Effector memory CD4-positive, alpha-beta T cell (primary cell): ENCODE measurements around the gene ATP6V1B1.

Experiments used
- DNase-seq, 3 donors: peaks; one replicate each; pipeline ENCODE4 v3.0.0-alpha.2; 2020
- H3K27ac ChIP-seq: 2 replicates; pipeline ENCODE4 v1.7.0; 2013; ENCODE audit warnings: mild to moderate bottlenecking, low read length, moderate library complexity; ENCODE audit not compliant: insufficient read depth, poor library complexity, severe bottlenecking
- H3K27me3 ChIP-seq: replicated peaks from 2 replicates; pipeline ENCODE4 v1.7.0; 2013; ENCODE audit warnings: mild to moderate bottlenecking, low read length; ENCODE audit not compliant: insufficient read depth, control insufficient read depth, poor library complexity, severe bottlenecking
- H3K36me3 ChIP-seq: 2 replicates; pipeline ENCODE4 v1.7.0; 2013; ENCODE audit warnings: mild to moderate bottlenecking, low read length, moderate library complexity; ENCODE audit not compliant: control insufficient read depth, insufficient read depth
- H3K4me1 ChIP-seq: 2 replicates; pipeline ENCODE4 v1.7.0; 2013; ENCODE audit warnings: low read length, mild to moderate bottlenecking; ENCODE audit not compliant: control insufficient read depth, insufficient read depth, poor library complexity, severe bottlenecking
- H3K4me3 ChIP-seq: 2 replicates; pipeline ENCODE4 v1.7.0; 2013; ENCODE audit warnings: low read length, low read depth, mild to moderate bottlenecking; ENCODE audit not compliant: insufficient read depth, poor library complexity, severe bottlenecking
- H3K9me3 ChIP-seq: 2 replicates; pipeline ENCODE4 v1.7.0; 2013; ENCODE audit warnings: mild to moderate bottlenecking, low read length, moderate library complexity; ENCODE audit not compliant: control insufficient read depth

Gene ATP6V1B1

DNA sequence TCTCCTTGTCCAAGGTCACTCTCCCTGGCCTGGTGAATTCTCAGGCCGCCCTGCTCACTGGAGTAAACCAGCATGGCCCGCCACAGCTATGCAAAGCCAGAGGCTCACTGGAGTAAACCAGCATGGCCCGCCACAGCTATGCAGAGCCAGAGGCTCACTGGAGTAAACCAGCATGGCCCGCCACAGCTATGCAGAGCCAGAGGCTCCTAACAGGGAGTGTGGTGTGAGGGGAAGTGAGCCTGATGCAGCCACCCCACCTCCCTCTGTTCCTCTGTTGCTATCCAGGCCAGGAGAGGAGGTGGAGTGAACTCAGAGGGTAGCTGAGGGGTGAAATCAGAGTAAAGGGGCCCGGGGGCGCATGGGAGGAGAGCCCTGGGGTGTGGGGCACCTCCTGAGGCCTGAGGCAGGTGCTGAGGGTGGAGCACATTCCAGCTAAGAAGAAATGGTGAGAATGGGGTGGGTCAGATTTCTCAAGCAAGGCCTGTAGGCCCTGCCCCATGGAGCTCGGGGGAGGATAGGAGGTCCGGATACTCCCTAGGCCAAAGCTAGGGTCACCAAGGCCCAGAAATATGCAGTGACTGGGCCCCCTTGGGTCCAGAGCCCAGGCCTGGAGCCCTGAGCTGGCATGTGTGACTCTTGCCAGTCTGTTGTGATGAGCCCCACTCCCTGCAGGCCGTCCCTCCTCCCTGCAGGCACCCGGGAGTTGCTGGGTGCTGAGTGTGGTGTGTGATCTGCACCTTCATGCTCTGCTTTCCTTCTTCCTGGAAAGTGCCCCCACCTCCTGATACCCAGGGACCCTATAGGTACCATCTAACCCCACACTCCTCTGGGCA, 1.5 kb downstream of the ATP6V1B1 start:
- no peak for DNase-seq
- Histone ChIP-seq H3K36me3 (no peaks in the 10 kb centered on the region), H3K9me3 (no peaks in the 10 kb centered on the region), H3K27ac (no peak overlapping the region), H3K4me1 (no peaks in the 10 kb centered on the region), H3K27me3 (no peaks in the 10 kb centered on the region), H3K4me3 (no peak overlapping the region)

GRCh38 chr2:70937866-70938585, 2.3 kb downstream of the ATP6V1B1 start:
- no peaks in the 10 kb centered on the region for H3K27me3 ChIP-seq
- H3K27ac ChIP-seq, result no peak overlapping the region
- no peak for DNase-seq
- H3K4me1 ChIP-seq, result no peaks in the 10 kb centered on the region
- H3K4me3 ChIP-seq, result no peak overlapping the region
- no peaks in the 10 kb centered on the region for H3K36me3 ChIP-seq
- H3K9me3 ChIP-seq, result no peaks in the 10 kb centered on the region

- Histone ChIP-seq H3K4me1 (no peaks in the 10 kb centered on the region), H3K4me3 (no peak overlapping the region), H3K9me3 (no peaks in the 10 kb centered on the region), H3K27ac (no peak overlapping the region), H3K27me3 (no peaks in the 10 kb centered on the region), H3K36me3 (no peaks in the 10 kb centered on the region)
- no peak for DNase-seq
Observed at GRCh38 chr2:70938586-70938950, 2.9 kb downstream of the ATP6V1B1 start.

DNA sequence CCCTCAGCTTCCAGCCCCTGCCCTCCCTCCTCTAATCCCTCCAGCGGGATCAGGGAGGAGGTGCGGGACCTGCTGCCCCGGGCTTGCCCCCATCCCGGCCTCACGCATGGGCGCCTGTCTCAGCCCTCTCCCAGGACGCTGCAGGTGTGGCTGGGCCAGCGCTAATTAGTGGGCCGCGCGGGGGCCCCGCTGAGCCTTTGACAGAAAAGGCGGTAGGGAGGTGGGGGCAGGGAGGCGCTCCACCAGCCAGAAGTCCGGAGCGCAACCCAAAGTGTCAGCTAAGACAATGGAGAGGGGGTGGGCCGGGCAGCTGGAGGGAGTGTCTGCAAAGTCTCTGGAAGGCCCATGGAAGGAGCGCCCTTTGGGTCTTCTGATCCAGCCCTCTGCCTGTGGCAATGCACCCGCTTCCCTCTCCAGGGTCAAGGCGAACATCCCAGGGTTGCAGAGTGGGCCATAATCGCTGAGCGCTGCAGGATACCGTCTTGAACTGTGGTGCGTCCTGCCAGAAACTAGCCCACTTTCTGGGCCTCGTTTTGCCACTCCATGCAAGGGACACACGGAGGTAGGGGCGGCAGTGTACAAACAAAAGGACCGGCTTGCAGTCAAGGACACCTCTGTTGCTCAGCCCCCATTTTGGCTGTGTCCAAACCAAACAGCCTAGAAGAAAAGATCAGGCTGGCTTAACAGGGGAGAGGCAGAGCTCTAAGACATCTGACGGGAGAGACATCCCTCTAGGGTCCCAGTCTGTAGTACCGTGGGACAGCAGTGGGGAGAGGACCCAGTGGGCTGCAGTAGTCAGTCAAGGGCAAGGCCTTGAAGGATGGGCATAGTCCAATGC, 3.5 kb downstream of the ATP6V1B1 start:
- Histone ChIP-seq H3K4me1 (no peaks in the 10 kb centered on the region), H3K27me3 (no peaks in the 10 kb centered on the region), H3K9me3 (no peaks in the 10 kb centered on the region), H3K27ac (no peak overlapping the region), H3K4me3 (no peak overlapping the region), H3K36me3 (no peaks in the 10 kb centered on the region)
- DNase-seq, result no peak

DNA sequence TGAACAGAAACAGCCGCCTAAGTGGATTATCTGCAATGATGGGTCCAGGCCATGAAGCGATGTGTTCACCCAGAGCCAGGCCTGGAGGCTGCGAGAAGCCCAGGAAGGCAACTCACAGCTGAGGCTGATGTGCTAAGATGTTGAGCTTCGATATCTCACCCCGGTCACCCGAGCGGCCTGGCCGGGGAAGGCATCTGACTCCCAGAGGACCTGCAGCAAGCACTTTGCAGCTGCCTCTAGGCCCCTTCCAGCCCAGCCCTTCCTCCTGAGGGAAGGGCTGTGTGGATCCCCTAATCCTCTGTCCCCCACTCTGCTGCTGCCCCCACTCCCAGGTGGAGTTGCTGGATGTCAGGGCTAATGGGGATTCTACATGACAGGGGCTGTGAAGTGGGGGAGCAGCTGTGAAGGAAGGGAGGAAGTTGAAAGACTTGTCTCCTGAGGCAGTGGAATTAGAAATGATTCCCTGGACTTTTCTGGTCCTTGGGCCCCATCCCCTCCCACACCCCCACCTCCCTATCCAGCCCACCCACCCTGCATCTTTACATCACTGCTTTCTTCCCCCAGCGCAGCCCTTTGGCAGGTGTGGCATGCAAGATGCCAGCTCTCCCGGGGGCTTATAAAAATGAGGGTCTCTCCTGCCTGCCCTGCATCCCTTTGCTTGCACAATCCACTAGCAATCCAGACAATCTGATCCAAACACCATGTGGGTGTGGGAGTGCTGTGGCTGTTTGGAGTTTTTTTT, 4.3 kb downstream of the ATP6V1B1 start:
- Histone ChIP-seq H3K27me3 (no peaks in the 10 kb centered on the region), H3K4me1 (no peaks in the 10 kb centered on the region), H3K4me3 (no peak overlapping the region), H3K36me3 (no peaks in the 10 kb centered on the region), H3K27ac (no peak overlapping the region), H3K9me3 (no peaks in the 10 kb centered on the region)
- no peak for DNase-seq

GRCh38 chr2:70941186-70941585, 5.5 kb downstream of the ATP6V1B1 start:
- Histone ChIP-seq H3K27me3 (no peaks in the 10 kb centered on the region), H3K9me3 (no peaks in the 10 kb centered on the region), H3K36me3 (no peaks in the 10 kb centered on the region), H3K27ac (no peak overlapping the region), H3K4me1 (no peaks in the 10 kb centered on the region), H3K4me3 (no peak overlapping the region)
- no peak for DNase-seq

GRCh38 chr2:70941701-70942100, 6.0 kb downstream of the ATP6V1B1 start:
- Histone ChIP-seq H3K27ac (no peak overlapping the region), H3K36me3 (no peaks in the 10 kb centered on the region), H3K27me3 (no peaks in the 10 kb centered on the region), H3K9me3 (no peaks in the 10 kb centered on the region), H3K4me1 (no peaks in the 10 kb centered on the region), H3K4me3 (no peak overlapping the region)
- no peak for DNase-seq

DNA sequence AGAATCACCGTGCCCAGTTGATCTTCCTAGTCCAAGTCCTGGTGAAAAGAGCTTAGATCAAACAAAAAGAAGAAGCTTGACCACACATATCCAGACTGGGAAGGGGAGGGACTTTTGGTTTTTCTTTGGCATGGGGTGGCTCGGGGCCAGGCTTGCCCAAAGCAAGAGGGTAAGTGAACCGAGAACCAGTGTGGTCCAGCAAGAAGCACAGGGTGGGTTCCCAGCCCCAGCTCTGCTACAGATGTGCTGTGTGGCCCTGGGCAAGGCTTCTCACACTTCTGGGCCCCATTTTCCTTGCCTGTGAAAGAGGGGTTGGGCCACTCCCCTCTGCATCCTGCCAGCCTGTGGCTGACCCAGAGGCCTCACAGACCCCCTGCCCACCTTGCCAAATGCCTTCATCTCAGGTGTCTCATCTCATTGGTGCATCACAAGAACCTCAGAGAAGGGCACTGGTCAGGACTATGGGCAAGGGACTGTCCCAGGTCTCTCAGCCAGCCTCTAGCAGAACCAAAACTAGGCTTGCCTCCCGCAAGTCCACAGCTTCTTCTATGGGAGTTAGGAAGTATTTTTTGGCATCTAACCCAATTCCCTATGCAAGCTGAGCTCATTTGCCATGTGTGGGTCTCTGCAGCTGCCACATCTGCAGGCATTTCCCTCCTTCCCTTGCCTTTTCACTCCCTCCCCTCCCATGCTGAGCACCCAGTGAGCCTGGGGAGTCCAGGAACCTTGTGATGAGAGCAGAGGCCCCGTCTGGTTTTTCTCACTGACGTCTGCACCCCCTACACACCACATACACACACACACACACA, 6.9 kb downstream of the ATP6V1B1 start:
- Histone ChIP-seq H3K9me3 (no peaks in the 10 kb centered on the region), H3K27me3 (peaks cover 1% of the 10 kb centered on the region), H3K36me3 (no peaks in the 10 kb centered on the region), H3K27ac (no peak overlapping the region), H3K4me3 (no peak overlapping the region), H3K4me1 (no peaks in the 10 kb centered on the region)
- no peak for DNase-seq
